ENCODE data around the gene SPATA3. TPM values are rescaled to one million over a fixed set of nuclear protein-coding genes. Genes with fewer than 3 reads are reported as not detected.
A peak's percentile ranks its signal among the peaks of the same experiment; 100 is the strongest.

The SPATA3 gene
- total and polyA plus RNA-seq, 2 of the 8 experiments (the other 6 are each of a cell fraction or from before 2014, with no cell fraction given), result not detected

- Histone ChIP-seq H3K79me2 (ENCODE audit: control insufficient read depth in 1 of 2, insufficient read depth in 2 of 2, low read length in 2 of 2) (no peaks in the 10 kb centered on the region), H4K20me1 (replicated peaks in 1 of 2; ENCODE audit: control insufficient read depth in 1 of 2, insufficient read depth in 2 of 2, low read length in 2 of 2) (no peaks in the 10 kb centered on the region), H3K56ac (replicated peaks; ENCODE audit: insufficient read length, low read depth, low read length) (no peak overlapping the region), H3K18ac (ENCODE audit: extremely low read depth, low read length) (no peak overlapping the region), H4K8ac (ENCODE audit: extremely low read depth, insufficient read depth, low read length) (no peak overlapping the region), H4K5ac (ENCODE audit: insufficient read length, low read depth, low read length) (no peak overlapping the region), H2BK5ac (ENCODE audit: low read depth, low read length) (no peak overlapping the region), H2BK12ac (ENCODE audit: low read depth, low read length) (no peak overlapping the region), H3K23me2 (ENCODE audit: low read depth, low read length) (0 out of 2 replicates have a peak, but pooled peaks cover 3% of the 10 kb centered on the region), H3K9ac (replicated peaks in 1 of 4; ENCODE audit: extremely low read depth in 1 of 4, low read depth in 3 of 4, low read length in 3 of 4) (no peak overlapping the region), H3K36me3 (ENCODE audit: control insufficient read depth in 2 of 4, insufficient read depth in 4 of 4, low read length in 3 of 4) (no peaks in the 10 kb centered on the region), H4K91ac (replicated peaks; ENCODE audit: insufficient read length, low read length) (no peak overlapping the region), H3K14ac (ENCODE audit: insufficient read length) (no peak overlapping the region), H3K4me1 (replicated peaks in 1 of 4; ENCODE audit: control insufficient read depth in 3 of 4, insufficient read depth in 4 of 4, low read length in 3 of 4) (peaks cover 0 to 8% (median 5%) of the 10 kb centered on the region in 4 experiments; a peak in 5 of 7 replicates), H2BK15ac (ENCODE audit: low read length) (no peak overlapping the region), H3K79me1 (ENCODE audit: low read depth, low read length) (no peaks in the 10 kb centered on the region), H2AFZ (ENCODE audit: low read length) (no peak overlapping the region), H3K9me3 (ENCODE audit: insufficient read depth in 2 of 2, low read depth in 1 of 2, low read length in 1 of 2) (no peaks in the 10 kb centered on the region), H2BK120ac (replicated peaks; ENCODE audit: low read depth, low read length) (no peak overlapping the region), H3K4me3 (ENCODE audit: extremely low read depth in 1 of 4, insufficient read depth in 2 of 4, low read depth in 3 of 4, low read length in 4 of 4) (no peak overlapping the region), H3K27ac (ENCODE audit: low read depth, low read length) (no peak overlapping the region), H3K4me2 (ENCODE audit: insufficient read depth in 1 of 2, low read depth in 2 of 2, low read length in 2 of 2) (no peak overlapping the region), H3K4ac (replicated peaks; ENCODE audit: insufficient read length, low read depth, low read length) (no peak overlapping the region), H3K27me3 (replicated peaks in 1 of 4; ENCODE audit: control insufficient read depth in 3 of 4, extremely low read depth in 1 of 4, insufficient read depth in 3 of 4, low read length in 3 of 4) (no peaks in the 10 kb centered on the region; a peak in 1 of 7 replicates), H2BK20ac (ENCODE audit: low read length) (no peak overlapping the region), H3K23ac (ENCODE audit: insufficient read length) (no peak overlapping the region), H2AK5ac (ENCODE audit: low read depth, low read length) (no peak overlapping the region)
- DNase-seq (ENCODE audit: low read depth in 1 of 2, low spot score in 2 of 2) (no peak), FAIRE-seq (no peak)
- 79% methylated on average over 4 of the region's 4 CpGs; no CpG with 5 or more reads in 1 of the 2 experiments for WGBS, 2 experiments (ENCODE audit: extremely low coverage in 1 of 2, insufficient coverage in 1 of 2, insufficient read length in 1 of 2, insufficient replicate concordance in 2 of 2, low coverage in 1 of 2, low lambda C conversion rate in 2 of 2, missing lambda C conversion rate in 1 of 2)
- ChIA-PET CTCF (ENCODE audit: partially characterized antibody) (interaction anchor here (0.7 to 2.2 kb wide), 11 partner anchors 8 to 334 kb away, joined by 3 to 9 read pairs (median 4); no protein-coding TSS in a partner anchor), POLR2A (ENCODE audit: partially characterized antibody) (no interaction called here)
- peak; percentile 33; the same call in 1 of the 2 replicates for TF ChIP-seq E2F6 (IDR thresholded peaks at IDR 0.05)
- peak; percentile 41; the same call in 1 of the 2 replicates for TF ChIP-seq MAX (IDR thresholded peaks at IDR 0.05)
- TF ChIP-seq CBX5 (IDR thresholded peaks at IDR 0.05; ENCODE audit: low read depth, low read length), result no peak
Observed at GRCh38 chr2:231017231-231017598, 21.3 kb downstream of the SPATA3 start.
